Omental fat pad (tissue), 4 donors: ENCODE measurements around the gene DIP2C. TPM values are rescaled to one million over a fixed set of nuclear protein-coding genes. Genes with fewer than 3 reads are reported as not detected.

Experiments
- ATAC-seq: fragments of 150-250 bp; one replicate; pipeline ENCODE4 v1.9.1; 2016; ENCODE audit warnings: mild to moderate bottlenecking, moderate library complexity; ENCODE audit not compliant: low FRiP score
- DNase-seq: peaks from one replicate; pipeline ENCODE4 v3.0.0-alpha.2; 2019; ENCODE audit warnings: low spot score
- CTCF ChIP-seq, 3 donors: fragments of 450-650 bp; IDR thresholded peaks; one replicate each; pipeline ENCODE4 v1.5.1; 2016 to 2017; ENCODE audit warnings: antibody characterized with exemption in 3 of 3, mild to moderate bottlenecking in 3 of 3, moderate library complexity in 2 of 3
- total RNA-seq, 4 donors: library from RNA; depleted of rRNA; stranded (reverse); fragments of >200 nt; gene quantifications; one replicate each; pipeline ENCODE4 v1.1.0, GENCODE V29; 2016

Gene DIP2C
- total RNA-seq, 4 donors from 2014 or later: 19.7 to 56.5 (median 31.1) TPM

DNA sequence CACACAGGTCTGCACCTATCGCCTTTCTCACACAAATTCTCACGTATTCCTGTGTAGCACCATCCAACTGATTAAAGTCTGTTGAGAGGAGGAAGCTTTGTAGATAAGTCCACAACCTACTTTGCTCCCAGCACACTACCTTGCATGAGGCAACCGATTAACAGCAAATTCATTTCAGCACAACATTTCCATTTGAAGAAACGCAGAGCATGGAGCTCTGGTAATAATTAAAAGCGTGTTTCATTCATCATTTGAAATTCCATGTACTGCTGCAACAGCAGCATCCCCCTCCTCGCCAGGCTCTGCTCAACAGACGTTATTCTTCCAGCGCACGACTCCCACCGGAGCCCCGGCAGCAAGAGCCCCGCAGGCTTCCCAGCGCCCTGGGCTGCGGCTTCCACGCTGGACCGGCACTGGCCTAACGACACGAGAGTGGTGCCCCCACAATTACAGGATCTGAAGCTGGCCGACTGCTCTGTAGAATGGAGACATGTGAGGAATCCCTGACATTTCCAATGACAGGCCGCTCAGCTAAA, 118.8 kb downstream of the DIP2C start:
- no peak for DNase-seq
- TF ChIP-seq CTCF (IDR thresholded peaks at IDR 0.05): no peak
- no peak for ATAC-seq

GRCh38 chr10:569961-570627, 119.4 kb downstream of the DIP2C start:
- TF ChIP-seq CTCF (IDR thresholded peaks at IDR 0.05): no peak
- DNase-seq: no peak
- ATAC-seq: no peak

GRCh38 chr10:568848-569247, 120.6 kb downstream of the DIP2C start:
- TF ChIP-seq CTCF (IDR thresholded peaks at IDR 0.05): no peak
- ATAC-seq: no peak
- no peak for DNase-seq

GRCh38 chr10:567869-568268, 121.6 kb downstream of the DIP2C start:
- no peak for TF ChIP-seq CTCF (IDR thresholded peaks at IDR 0.05)
- ATAC-seq: no peak
- no peak for DNase-seq

GRCh38 chr10:566241-566885, 123.1 kb downstream of the DIP2C start:
- TF ChIP-seq CTCF (IDR thresholded peaks at IDR 0.05): no peak
- ATAC-seq: no peak
- no peak for DNase-seq

DNA sequence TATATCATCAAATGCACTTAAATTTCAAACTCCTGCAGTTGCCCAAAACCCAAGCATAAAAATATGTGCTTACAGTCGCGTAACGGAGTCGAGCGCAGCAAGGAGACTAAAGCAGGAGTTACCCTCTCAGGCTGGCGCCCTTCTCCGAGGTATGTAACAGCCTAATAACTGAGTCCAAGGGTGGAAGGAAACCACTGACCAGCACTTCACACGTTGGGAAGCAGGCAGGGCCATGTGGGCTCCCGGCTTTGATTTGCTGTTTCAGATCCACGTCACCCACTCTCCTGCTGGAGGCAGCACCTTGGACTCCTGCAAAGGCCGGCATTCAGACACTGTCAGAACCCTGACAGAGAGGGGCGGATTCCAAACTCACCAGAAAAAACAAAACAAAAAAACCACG, 123.8 kb downstream of the DIP2C start:
- DNase-seq (no peak), ATAC-seq (no peak)
- no peak for TF ChIP-seq CTCF (IDR thresholded peaks at IDR 0.05)

DNA sequence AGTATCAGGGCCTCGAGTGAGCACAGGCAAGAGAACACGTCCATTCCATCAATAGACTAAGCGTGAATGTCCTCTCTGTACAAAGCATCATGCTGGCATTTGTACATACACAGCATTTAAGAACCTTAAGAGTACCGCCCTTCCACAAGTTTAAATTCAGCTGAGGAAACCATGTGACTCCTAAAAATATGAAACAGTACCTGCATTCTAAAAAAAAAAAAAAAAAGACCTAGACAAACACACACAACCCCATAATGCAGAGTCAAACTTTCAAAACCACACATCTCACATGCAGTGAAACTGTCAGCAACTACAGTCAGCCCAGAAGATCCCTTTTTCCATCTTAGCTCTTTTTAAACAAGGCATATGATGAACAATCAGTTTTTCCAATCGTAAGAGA, 124.3 kb downstream of the DIP2C start:
- ATAC-seq: no peak
- DNase-seq: no peak
- TF ChIP-seq CTCF (IDR thresholded peaks at IDR 0.05): no peak
